ENCODE measurements around the gene RCSD1. TPM values are rescaled to one million over a fixed set of nuclear protein-coding genes. Genes with fewer than 3 reads are reported as not detected.

RCSD1 gene
- total and polyA plus RNA-seq, 2 of the 13 experiments (the other 11 are each of a cell fraction or from before 2014, with no cell fraction given) = not detected

- TF ChIP-seq ZBTB43 (CRISPR knock-in tag; conservative IDR thresholded peaks at IDR 0.05) (no peak), ZSCAN30 (CRISPR knock-in tag; IDR thresholded peaks at IDR 0.05) (no peak), SNRNP70 (IDR thresholded peaks at IDR 0.05; ENCODE audit: low read depth, low read length) (no peak), NR1H2 (CRISPR knock-in tag; IDR thresholded peaks at IDR 0.05; ENCODE audit: borderline replicate concordance, low read depth) (no peak), ZEB1 (IDR thresholded peaks at IDR 0.05; ENCODE audit: insufficient replicate concordance, low read depth) (no peak), ZBTB8A (CRISPR knock-in tag; IDR thresholded peaks at IDR 0.05; ENCODE audit: borderline replicate concordance, low read depth) (no peak), SNAPC4 (CRISPR knock-in tag; IDR thresholded peaks at IDR 0.05) (no peak), AFF4 (CRISPR knock-in tag; IDR thresholded peaks at IDR 0.05) (0 out of 2 replicates have a peak, but pooled peaks have one; percentile 28), ZNF3 (CRISPR knock-in tag; IDR thresholded peaks at IDR 0.05) (no peak), ZFP90 (CRISPR knock-in tag; IDR thresholded peaks at IDR 0.05; ENCODE audit: borderline replicate concordance) (no peak), ZNF563 (CRISPR knock-in tag; IDR thresholded peaks at IDR 0.05) (no peak), ZNF329 (CRISPR knock-in tag; IDR thresholded peaks at IDR 0.05; ENCODE audit: low read depth) (no peak), ZNF784 (CRISPR knock-in tag; IDR thresholded peaks at IDR 0.05; ENCODE audit: borderline replicate concordance) (0 out of 2 replicates have a peak, but pooled peaks have one; percentile 64), U2AF1 (optimal IDR thresholded peaks at IDR 0.05; ENCODE audit: low read depth, low read length) (no peak), ZNF549 (CRISPR knock-in tag; IDR thresholded peaks at IDR 0.05) (no peak), STAG1 (CRISPR knock-in tag; IDR thresholded peaks at IDR 0.05) (no peak; the same call in 1 of the 2 replicates), ZNF354B (CRISPR knock-in tag; IDR thresholded peaks at IDR 0.05) (no peak), MAZ (IDR thresholded peaks at IDR 0.05; ENCODE audit: borderline replicate concordance, low read depth, low read length) (peak; percentile 12; the same call in 1 of the 2 replicates), MAZ (CRISPR knock-in tag; IDR thresholded peaks at IDR 0.05; ENCODE audit: low read depth) (0 out of 2 replicates have a peak, but pooled peaks have one; percentile 8)
Observed at GRCh38 chr1:167721617-167722151, 91.7 kb downstream of the RCSD1 start, which contains the start of gene MPZL1 (continued).
